HG02642 (cell line): ENCODE measurements around the gene CDCP1.

Experiments used
- ATAC-seq: cut with Tn5 transposase; IDR thresholded peaks from one replicate; pipeline ENCODE4 v1.9.1; 2021; ENCODE audit warnings: mild to moderate bottlenecking; ENCODE audit not compliant: unreplicated experiment, poor library complexity

CDCP1 gene

GRCh38 chr3:45119376-45119775, 26.8 kb downstream of the CDCP1 start:
- ATAC-seq: no peak

GRCh38 chr3:45118615-45119071, 27.5 kb downstream of the CDCP1 start:
- no peak for ATAC-seq

- no peak for ATAC-seq
Measured at GRCh38 chr3:45116350-45116749, 29.8 kb downstream of the CDCP1 start.

- ATAC-seq: no peak
Measured at GRCh38 chr3:45113625-45114050, 32.5 kb downstream of the CDCP1 start.

- no peak for ATAC-seq
Measured at GRCh38 chr3:45112939-45113338, 33.2 kb downstream of the CDCP1 start.

- no peak for ATAC-seq
Measured at GRCh38 chr3:45110509-45110833, 35.7 kb downstream of the CDCP1 start.

DNA sequence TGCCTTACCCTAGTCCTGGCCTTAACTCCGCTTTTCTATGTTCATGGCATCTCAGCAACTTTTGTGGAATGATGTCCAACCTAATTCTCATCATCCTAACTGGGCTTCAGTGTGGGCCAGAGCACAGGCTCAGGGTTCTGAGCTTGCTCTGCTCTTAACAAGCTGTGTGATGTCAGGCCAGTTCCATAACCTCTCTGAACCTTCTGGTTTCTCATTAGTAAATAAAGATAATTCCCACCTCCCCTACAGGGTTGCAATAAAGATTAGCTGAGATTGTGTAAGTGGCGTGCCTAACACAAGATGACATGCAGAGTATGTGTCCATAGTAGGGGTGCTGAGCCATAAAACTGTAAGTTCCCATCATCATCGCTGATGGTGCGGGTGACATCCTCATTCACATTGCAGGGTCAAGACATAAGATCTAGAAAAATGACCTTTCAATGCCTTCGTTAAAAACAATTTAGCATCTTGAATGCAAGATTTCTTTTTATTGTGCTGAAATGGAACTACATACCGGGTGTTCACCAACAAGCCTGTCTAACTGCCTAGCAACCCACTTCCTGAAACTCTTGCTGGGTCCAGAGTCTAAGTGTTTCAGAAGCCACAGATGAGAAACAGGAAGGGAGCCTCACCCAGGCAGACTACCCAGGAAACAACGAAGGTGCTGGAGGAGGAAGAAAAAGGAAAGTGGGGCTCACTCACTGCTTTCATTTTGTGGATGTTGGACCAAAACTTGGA, 36.2 kb downstream of the CDCP1 start:
- no peak for ATAC-seq

- no peak for ATAC-seq
Measured at GRCh38 chr3:45106874-45107273, 39.3 kb downstream of the CDCP1 start.

DNA sequence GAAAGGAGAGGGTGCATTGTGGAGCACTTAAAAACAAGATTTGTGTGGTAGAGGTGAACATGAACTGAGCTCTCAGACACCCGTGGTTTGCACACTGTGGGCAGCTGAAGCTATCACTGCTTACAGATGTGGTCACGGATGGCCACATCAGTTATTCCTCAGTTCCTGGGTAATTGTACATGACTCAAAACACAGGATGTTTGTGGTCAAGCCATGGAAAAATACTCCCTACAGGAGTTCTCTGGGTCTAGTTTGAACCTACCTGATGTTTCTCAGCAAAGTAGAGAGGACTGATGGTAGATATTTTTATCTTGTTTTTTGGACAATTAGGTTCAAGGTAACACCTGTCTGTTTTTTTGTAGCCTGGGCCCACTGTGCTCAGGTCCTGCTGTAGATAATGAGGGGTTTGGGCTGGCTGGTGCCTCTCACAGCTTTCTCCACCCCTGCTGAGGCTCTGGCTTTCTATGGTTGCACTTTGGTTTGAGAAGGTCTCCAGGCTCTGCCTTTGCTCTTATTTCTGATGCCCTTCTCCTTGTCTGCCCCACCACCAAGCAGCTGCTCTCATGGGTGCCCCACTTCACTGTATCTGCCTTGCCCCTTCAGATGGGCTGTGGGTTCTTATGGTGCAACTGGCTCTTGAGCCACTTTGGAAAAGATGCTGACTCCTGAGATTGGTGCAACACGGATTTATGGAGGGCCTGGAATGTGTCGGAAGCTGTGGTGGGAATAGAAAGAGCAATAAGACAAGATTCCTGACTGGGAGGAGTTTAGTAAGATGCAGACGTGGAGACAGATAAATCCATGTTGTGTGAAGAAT, 40.1 kb downstream of the CDCP1 start:
- ATAC-seq: no peak

- ATAC-seq: no peak
Measured at GRCh38 chr3:45104715-45105711, 41.2 kb downstream of the CDCP1 start.

DNA sequence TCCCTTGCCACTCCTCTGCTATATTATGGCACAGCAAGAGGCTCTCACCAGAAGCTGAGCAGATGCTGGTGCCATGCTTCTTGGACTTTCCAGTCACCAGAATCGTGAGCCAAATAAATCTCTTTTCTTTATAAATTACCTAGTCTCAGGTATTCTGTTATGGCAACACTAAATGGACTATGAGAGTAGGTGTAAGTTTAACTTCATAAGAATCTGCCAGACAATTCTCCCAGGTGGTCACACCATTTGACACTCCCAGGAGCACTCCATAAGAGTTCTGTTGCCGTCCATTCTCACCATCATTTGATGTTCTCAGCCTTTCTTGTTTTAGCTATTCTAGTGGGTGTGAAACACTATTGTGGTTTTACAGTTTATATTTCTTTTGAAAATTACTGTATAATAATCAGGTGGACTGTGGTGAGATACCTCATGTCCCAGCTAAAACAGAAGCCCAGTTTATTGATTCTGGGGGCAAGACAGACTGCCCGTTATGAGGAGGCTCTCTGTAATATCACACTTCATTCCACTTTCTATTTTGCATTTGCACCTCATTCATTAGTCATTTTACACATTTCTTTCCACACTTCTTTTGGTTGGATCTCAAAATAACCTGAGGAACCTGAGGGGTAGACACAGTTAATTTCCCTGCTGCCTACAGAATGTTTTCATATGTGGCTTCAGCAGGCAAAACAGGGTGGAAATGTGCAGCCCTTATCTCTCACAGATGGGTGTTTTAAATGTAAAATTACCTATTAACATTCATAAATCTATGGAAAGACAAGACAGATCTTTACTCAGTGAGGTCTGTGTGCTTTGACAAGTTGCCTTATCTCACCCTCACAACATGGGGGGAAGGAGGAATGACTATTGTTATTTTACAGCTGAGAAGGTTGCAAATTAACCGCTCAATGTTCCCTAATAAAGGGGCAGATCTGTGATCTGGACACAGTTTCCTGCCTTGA, 42.1 kb downstream of the CDCP1 start:
- ATAC-seq: no peak

DNA sequence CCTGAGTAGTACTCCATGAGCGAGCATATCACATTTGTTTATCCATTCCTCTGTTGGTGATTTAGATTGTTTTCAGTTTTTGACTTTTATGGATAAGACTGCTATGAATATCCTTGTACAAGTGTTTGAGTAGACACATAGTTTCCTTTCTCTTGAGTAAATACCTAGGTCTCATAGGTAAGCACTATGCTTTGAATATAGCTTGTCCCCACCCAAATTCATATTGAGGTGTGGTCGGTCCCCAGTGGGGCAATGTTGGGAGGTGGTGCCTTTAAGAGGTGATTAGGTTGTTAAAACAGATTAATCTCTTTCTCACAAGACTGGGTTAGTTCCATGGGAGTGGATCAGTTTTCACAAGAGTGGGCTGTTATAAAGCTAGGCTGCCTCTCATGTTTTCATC, 42.8 kb downstream of the CDCP1 start:
- no peak for ATAC-seq

GRCh38 chr3:45100981-45101407, 45.2 kb downstream of the CDCP1 start:
- ATAC-seq: no peak

- ATAC-seq: no peak
Measured at GRCh38 chr3:45098310-45098709, 47.9 kb downstream of the CDCP1 start.

GRCh38 chr3:45097296-45097883, 48.8 kb downstream of the CDCP1 start:
- no peak for ATAC-seq

GRCh38 chr3:45095916-45096526, 50.2 kb downstream of the CDCP1 start:
- ATAC-seq: no peak

GRCh38 chr3:45093176-45093575, 53.0 kb downstream of the CDCP1 start:
- ATAC-seq: no peak

GRCh38 chr3:45092132-45093031, 53.8 kb downstream of the CDCP1 start:
- ATAC-seq: no peak
